Lower leg skin (tissue), 3 donors: ENCODE measurements around the gene TULP4.

Experiments
- POLR2A ChIP-seq, 2 donors: fragments of 450-650 bp; IDR thresholded peaks; one replicate each; pipeline ENCODE4 v1.6.1; 2016 to 2017; ENCODE audit warnings: antibody characterized with exemption in 2 of 2, mild to moderate bottlenecking in 1 of 2, moderate library complexity in 1 of 2
- TF ChIP-seq, protein P1 (sequence below), 3 donors: fragments of 450-650 bp; IDR thresholded peaks; one replicate each; pipeline ENCODE4 v1.5.1; 2016; ENCODE audit warnings: antibody characterized with exemption in 3 of 3, mild to moderate bottlenecking in 3 of 3, moderate library complexity in 2 of 3

DNA sequence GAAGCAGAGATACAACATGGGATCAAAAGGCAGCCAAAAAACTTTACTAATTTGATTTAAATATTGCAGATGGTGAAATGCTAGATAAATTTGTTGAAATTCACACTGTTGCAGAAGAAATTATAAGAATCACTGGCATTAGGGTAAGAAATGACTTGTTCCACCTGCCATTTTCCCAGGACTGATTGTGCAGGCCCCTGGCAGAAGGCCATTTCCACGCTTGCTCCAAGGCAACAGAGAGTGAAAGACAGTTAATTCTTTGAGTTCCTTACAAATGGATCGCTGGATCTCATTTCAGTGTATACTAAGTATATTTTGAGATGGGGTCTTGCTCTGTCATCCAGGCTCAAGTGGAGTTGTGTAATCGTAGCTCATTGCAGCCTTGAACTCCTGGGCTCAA is 180.6 kb downstream of the TULP4 start:
- TF ChIP-seq, protein P1, sequence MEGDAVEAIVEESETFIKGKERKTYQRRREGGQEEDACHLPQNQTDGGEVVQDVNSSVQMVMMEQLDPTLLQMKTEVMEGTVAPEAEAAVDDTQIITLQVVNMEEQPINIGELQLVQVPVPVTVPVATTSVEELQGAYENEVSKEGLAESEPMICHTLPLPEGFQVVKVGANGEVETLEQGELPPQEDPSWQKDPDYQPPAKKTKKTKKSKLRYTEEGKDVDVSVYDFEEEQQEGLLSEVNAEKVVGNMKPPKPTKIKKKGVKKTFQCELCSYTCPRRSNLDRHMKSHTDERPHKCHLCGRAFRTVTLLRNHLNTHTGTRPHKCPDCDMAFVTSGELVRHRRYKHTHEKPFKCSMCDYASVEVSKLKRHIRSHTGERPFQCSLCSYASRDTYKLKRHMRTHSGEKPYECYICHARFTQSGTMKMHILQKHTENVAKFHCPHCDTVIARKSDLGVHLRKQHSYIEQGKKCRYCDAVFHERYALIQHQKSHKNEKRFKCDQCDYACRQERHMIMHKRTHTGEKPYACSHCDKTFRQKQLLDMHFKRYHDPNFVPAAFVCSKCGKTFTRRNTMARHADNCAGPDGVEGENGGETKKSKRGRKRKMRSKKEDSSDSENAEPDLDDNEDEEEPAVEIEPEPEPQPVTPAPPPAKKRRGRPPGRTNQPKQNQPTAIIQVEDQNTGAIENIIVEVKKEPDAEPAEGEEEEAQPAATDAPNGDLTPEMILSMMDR (IDR thresholded peaks at IDR 0.05) = no peak
- TF ChIP-seq POLR2A (IDR thresholded peaks at IDR 0.05) = no peak
